Neural progenitor cell (in vitro differentiated cells): ENCODE data around the gene OR3A3.
"Not testable (repeated sequence)": the region's sequence is repeated elsewhere in the genome, so short reads cannot be mapped to it uniquely, and the experiment has no call there.

ENCODE experiments used
- CTCF ChIP-seq: fragments of 200-600 bp; sonication (generic); IDR thresholded peaks from 2 replicates; pipeline ENCODE4 v1.5.1; 2017; ENCODE audit warnings: antibody characterized with exemption, mild to moderate bottlenecking
- EZH2 ChIP-seq: fragments of 200-600 bp; sonication (generic); IDR thresholded peaks from 2 replicates; pipeline ENCODE4 v1.6.1; 2017; ENCODE audit warnings: antibody characterized with exemption, mild to moderate bottlenecking, moderate library complexity

GRCh38 chr17:3466355-3466754, 55.2 kb downstream of the OR3A3 start:
- TF ChIP-seq CTCF, EZH2: not testable (repeated sequence)
